ENCODE data around the gene RSAD1.

RSAD1 gene

DNA sequence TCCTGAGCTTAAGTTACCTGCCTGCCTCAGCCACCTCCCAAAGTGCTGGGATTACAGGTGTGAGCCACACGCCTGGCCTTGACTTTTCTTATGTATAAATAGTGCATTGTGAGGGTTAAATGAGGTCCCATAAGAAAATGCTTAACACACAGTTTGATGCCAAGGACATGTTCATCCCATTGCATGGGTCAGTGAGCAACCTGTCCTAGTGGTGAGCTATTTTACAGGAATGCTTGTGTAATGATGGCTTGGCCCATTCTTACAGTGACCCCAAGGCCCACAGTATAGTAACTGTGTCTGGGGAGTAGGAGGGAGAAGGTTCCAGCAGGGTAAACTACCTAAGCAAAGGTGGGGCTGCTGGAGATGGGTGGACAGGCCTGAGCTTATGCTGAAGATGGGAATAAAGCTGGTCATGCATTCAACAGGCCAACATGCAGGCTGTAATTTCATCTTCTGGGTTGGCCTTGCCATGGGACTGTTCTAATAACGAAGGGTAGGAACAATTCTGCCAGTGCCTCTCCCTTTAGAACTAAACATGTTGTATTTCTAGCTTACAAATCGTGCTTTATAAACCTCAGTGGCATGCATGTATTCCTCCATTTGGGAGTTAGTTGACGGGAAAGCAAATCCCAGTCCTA is 46.4 kb upstream of the RSAD1 start:
- Histone ChIP-seq H3K79me2 (ENCODE audit: low read length) (0 out of 2 replicates have a peak, but pooled peaks cover 10% of the 10 kb centered on the region), H3K36me3 (replicated peaks; ENCODE audit: insufficient read depth, low read length) (no peaks in the 10 kb centered on the region), H3K9ac (ENCODE audit: low read length) (no peak overlapping the region), H3F3A (ENCODE audit: insufficient read depth, low read length) (peaks cover 4% of the 10 kb centered on the region), H3K27ac (ENCODE audit: low read length) (no peak overlapping the region), H3K4me1 (ENCODE audit: low read length) (peaks cover 6% of the 10 kb centered on the region), H3K27me3 (replicated peaks; ENCODE audit: insufficient read depth, low read length) (no peaks in the 10 kb centered on the region), H3K9me2 (replicated peaks; ENCODE audit: insufficient read depth, low read length) (no peaks in the 10 kb centered on the region), H3K9me3 (replicated peaks; ENCODE audit: insufficient read depth, low read length) (no peaks in the 10 kb centered on the region), H4K20me1 (ENCODE audit: insufficient read depth, low read length) (no peaks in the 10 kb centered on the region), H3K4me2 (ENCODE audit: low read depth, low read length) (no peak overlapping the region), H3K4me3 (ENCODE audit: low read length) (no peak overlapping the region), H2AFZ (ENCODE audit: low read length) (no peak overlapping the region)
- DNase-seq: no peak
- TF ChIP-seq EZH2phosphoT487 (IDR thresholded peaks at IDR 0.05; ENCODE audit: low read length): no peak
- TF ChIP-seq, protein P1, sequence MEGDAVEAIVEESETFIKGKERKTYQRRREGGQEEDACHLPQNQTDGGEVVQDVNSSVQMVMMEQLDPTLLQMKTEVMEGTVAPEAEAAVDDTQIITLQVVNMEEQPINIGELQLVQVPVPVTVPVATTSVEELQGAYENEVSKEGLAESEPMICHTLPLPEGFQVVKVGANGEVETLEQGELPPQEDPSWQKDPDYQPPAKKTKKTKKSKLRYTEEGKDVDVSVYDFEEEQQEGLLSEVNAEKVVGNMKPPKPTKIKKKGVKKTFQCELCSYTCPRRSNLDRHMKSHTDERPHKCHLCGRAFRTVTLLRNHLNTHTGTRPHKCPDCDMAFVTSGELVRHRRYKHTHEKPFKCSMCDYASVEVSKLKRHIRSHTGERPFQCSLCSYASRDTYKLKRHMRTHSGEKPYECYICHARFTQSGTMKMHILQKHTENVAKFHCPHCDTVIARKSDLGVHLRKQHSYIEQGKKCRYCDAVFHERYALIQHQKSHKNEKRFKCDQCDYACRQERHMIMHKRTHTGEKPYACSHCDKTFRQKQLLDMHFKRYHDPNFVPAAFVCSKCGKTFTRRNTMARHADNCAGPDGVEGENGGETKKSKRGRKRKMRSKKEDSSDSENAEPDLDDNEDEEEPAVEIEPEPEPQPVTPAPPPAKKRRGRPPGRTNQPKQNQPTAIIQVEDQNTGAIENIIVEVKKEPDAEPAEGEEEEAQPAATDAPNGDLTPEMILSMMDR (IDR thresholded peaks at IDR 0.05; ENCODE audit: low read length): no peak
- no peak for TF ChIP-seq EZH2 (optimal IDR thresholded peaks at IDR 0.05; ENCODE audit: low read depth, low read length)

DNA sequence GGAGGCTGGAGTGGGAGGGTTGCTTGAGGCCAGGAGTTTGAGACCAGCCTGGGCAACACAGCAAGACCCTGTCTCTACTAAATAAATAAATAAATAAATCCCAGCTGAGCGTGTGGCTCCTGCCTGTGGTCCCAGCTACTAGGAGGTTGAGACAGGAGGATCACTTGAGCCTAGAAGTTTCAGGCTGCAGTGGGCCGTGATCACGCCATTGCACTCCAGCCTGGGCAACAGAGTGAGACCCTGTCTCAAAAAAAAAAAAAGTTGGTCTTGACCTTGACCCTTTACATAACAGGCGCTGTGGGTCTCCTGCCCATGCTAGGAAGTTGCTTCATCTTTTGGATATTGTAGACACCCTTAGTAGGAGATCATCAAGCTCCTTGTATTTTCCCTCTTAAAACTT is 41.3 kb upstream of the RSAD1 start:
- Histone ChIP-seq H3K4me1 (ENCODE audit: low read length) (no peaks in the 10 kb centered on the region), H3K9me3 (replicated peaks; ENCODE audit: insufficient read depth, low read length) (no peaks in the 10 kb centered on the region), H3K36me3 (replicated peaks; ENCODE audit: insufficient read depth, low read length) (no peaks in the 10 kb centered on the region), H3K9me2 (replicated peaks; ENCODE audit: insufficient read depth, low read length) (no peaks in the 10 kb centered on the region), H3F3A (ENCODE audit: insufficient read depth, low read length) (no peaks in the 10 kb centered on the region), H3K4me3 (ENCODE audit: low read length) (no peak overlapping the region), H3K27me3 (replicated peaks; ENCODE audit: insufficient read depth, low read length) (no peaks in the 10 kb centered on the region), H4K20me1 (ENCODE audit: insufficient read depth, low read length) (no peaks in the 10 kb centered on the region), H3K27ac (ENCODE audit: low read length) (no peak overlapping the region), H3K79me2 (ENCODE audit: low read length) (no peaks in the 10 kb centered on the region), H3K4me2 (ENCODE audit: low read depth, low read length) (no peak overlapping the region), H2AFZ (ENCODE audit: low read length) (no peak overlapping the region), H3K9ac (ENCODE audit: low read length) (no peak overlapping the region)
- no peak for TF ChIP-seq EZH2 (optimal IDR thresholded peaks at IDR 0.05; ENCODE audit: low read depth, low read length)
- no peak for TF ChIP-seq EZH2phosphoT487 (IDR thresholded peaks at IDR 0.05; ENCODE audit: low read length)
- TF ChIP-seq, protein P1 (IDR thresholded peaks at IDR 0.05; ENCODE audit: low read length): no peak
- DNase-seq: no peak

DNA sequence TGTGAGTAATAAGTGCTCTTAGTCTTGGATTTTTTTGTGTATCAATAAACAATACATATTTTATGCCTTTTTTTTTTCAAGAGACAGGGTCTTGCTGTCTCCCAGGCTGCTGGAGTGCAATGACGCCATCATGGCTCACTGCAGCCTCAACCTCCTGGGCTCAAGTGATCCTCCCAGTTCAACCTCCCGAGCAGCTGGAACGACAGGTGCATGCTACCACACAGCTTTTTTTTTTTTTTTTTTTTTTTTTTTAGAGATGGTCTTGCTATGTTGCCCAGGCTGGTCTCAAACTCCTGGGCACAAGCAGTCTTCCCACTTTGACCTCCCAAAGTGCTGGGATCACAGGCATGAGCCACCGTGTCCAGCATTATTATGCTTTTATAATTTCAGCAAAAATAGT is 39.7 kb upstream of the RSAD1 start:
- no peak for DNase-seq
- Histone ChIP-seq H3K79me2 (ENCODE audit: low read length) (no peaks in the 10 kb centered on the region), H3K4me1 (ENCODE audit: low read length) (no peaks in the 10 kb centered on the region), H4K20me1 (ENCODE audit: insufficient read depth, low read length) (no peaks in the 10 kb centered on the region), H3K9ac (ENCODE audit: low read length) (no peak overlapping the region), H3K36me3 (replicated peaks; ENCODE audit: insufficient read depth, low read length) (no peaks in the 10 kb centered on the region), H3K27ac (ENCODE audit: low read length) (no peak overlapping the region), H3K4me2 (ENCODE audit: low read depth, low read length) (no peak overlapping the region), H3F3A (ENCODE audit: insufficient read depth, low read length) (no peaks in the 10 kb centered on the region), H3K9me2 (replicated peaks; ENCODE audit: insufficient read depth, low read length) (no peaks in the 10 kb centered on the region), H3K9me3 (replicated peaks; ENCODE audit: insufficient read depth, low read length) (no peaks in the 10 kb centered on the region), H2AFZ (ENCODE audit: low read length) (no peak overlapping the region), H3K27me3 (replicated peaks; ENCODE audit: insufficient read depth, low read length) (no peaks in the 10 kb centered on the region), H3K4me3 (ENCODE audit: low read length) (no peak overlapping the region)
- no peak for TF ChIP-seq EZH2 (optimal IDR thresholded peaks at IDR 0.05; ENCODE audit: low read depth, low read length)
- TF ChIP-seq, protein P1 (IDR thresholded peaks at IDR 0.05; ENCODE audit: low read length): no peak
- no peak for TF ChIP-seq EZH2phosphoT487 (IDR thresholded peaks at IDR 0.05; ENCODE audit: low read length)
